CD14-positive monocyte (primary cell): ENCODE results near the gene RNF19B. TPM values are rescaled to one million over a fixed set of nuclear protein-coding genes. Genes with fewer than 3 reads are reported as not detected.

ENCODE experiments used
- DNase-seq, 3 donors: peaks; one replicate each; pipeline ENCODE4 v3.0.0-alpha.2; 2011 to 2022
- H2AFZ ChIP-seq: 2 replicates; pipeline ENCODE4 v1.6.0; 2012; ENCODE audit warnings: mild to moderate bottlenecking, low read depth, low read length, inconsistent platforms; ENCODE audit not compliant: insufficient read depth, poor library complexity, severe bottlenecking
- H3K27ac ChIP-seq, 2 donors: 1 replicate in 1 of 2; 2 replicates in 1 of 2; pipeline ENCODE4 v1.5.1; 2012 to 2013; ENCODE audit warnings: low read length in 2 of 2, control low read depth in 1 of 2, inconsistent platforms in 1 of 2, low read depth in 1 of 2, mild to moderate bottlenecking in 1 of 2
- H3K27me3 ChIP-seq, 2 donors: one replicate each; pipeline versions ENCODE4 v1.6.0 to v1.6.1; 2011 to 2013; ENCODE audit warnings: low read length in 2 of 2; ENCODE audit not compliant: control insufficient read depth in 2 of 2, insufficient read depth in 2 of 2
- H3K36me3 ChIP-seq, 2 donors: replicated peaks in 1 of 2; 1 replicate in 1 of 2; 2 replicates in 1 of 2; pipeline versions ENCODE4 v1.5.1 to v1.6.1; 2012 to 2013; ENCODE audit warnings: low read length in 2 of 2, control low read depth in 1 of 2, inconsistent platforms in 1 of 2, mild to moderate bottlenecking in 1 of 2; ENCODE audit not compliant: insufficient read depth in 2 of 2, control insufficient read depth in 1 of 2
- H3K4me1 ChIP-seq, 2 donors: 1 replicate in 1 of 2; 2 replicates in 1 of 2; pipeline versions ENCODE4 v1.5.1 to v1.6.1; 2012 to 2013; ENCODE audit warnings: low read length in 2 of 2, control low read depth in 1 of 2, inconsistent platforms in 1 of 2, mild to moderate bottlenecking in 1 of 2, moderate library complexity in 1 of 2; ENCODE audit not compliant: insufficient read depth in 2 of 2, control insufficient read depth in 1 of 2
- H3K4me2 ChIP-seq: replicated peaks from 2 replicates; pipeline ENCODE3; 2012; ENCODE audit warnings: low read length, moderate library complexity, mild to moderate bottlenecking; ENCODE audit not compliant: poor library complexity, severe bottlenecking; ENCODE audit errors: extremely low read depth
- H3K4me3 ChIP-seq, 3 experiments: fragments of 200-600 bp in 1 of 3; sonication (generic) in 1 of 3; replicated peaks in 1 of 3; 1 replicate in 2 of 3; 2 replicates in 1 of 3; pipeline ENCODE4 v1.5.1; 2011 to 2013; ENCODE audit warnings: low read length in 3 of 3, mild to moderate bottlenecking in 3 of 3, control low read depth in 2 of 3, low read depth in 2 of 3, inconsistent platforms in 1 of 3, moderate library complexity in 1 of 3
- H3K79me2 ChIP-seq: 2 replicates; pipeline ENCODE4 v1.6.0; 2012; ENCODE audit warnings: mild to moderate bottlenecking, control low read depth, inconsistent platforms, low read length, moderate library complexity; ENCODE audit not compliant: insufficient read depth
- H3K9ac ChIP-seq: 2 replicates; pipeline ENCODE4 v1.6.0; 2017; ENCODE audit warnings: low read length, mild to moderate bottlenecking; ENCODE audit not compliant: insufficient read depth, poor library complexity, severe bottlenecking
- H3K9me3 ChIP-seq, 2 donors: replicated peaks in 1 of 2; 1 replicate in 1 of 2; 2 replicates in 1 of 2; pipeline versions ENCODE4 v1.5.1 to v1.6.1; 2012 to 2013; ENCODE audit warnings: low read length in 2 of 2, control low read depth in 1 of 2; ENCODE audit not compliant: control insufficient read depth in 1 of 2, insufficient read depth in 1 of 2
- H4K20me1 ChIP-seq: 2 replicates; pipeline ENCODE4 v1.6.0; 2012; ENCODE audit warnings: mild to moderate bottlenecking, low read length, control low read depth, moderate library complexity; ENCODE audit not compliant: insufficient read depth
- H3K27ac Mint-ChIP-seq, 7 donors: one replicate each; pipeline ENCODE4 v1.8.0; 2020; ENCODE audit warnings: mild to moderate bottlenecking in 7 of 7, mixed read lengths in 7 of 7, moderate library complexity in 6 of 7, inconsistent platforms in 2 of 7
- H3K27me3 Mint-ChIP-seq, 3 donors: one replicate each; pipeline ENCODE4 v1.8.0; 2021 to 2022; ENCODE audit warnings: low read depth in 3 of 3, mild to moderate bottlenecking in 3 of 3, mixed read lengths in 3 of 3, moderate library complexity in 3 of 3, inconsistent platforms in 1 of 3
- H3K36me3 Mint-ChIP-seq, 2 donors: one replicate each; pipeline ENCODE4 v1.8.0; 2020; ENCODE audit warnings: mixed read lengths in 2 of 2, inconsistent platforms in 1 of 2, mild to moderate bottlenecking in 1 of 2
- H3K4me1 Mint-ChIP-seq: one replicate; pipeline ENCODE4 v1.8.0; 2020; ENCODE audit warnings: mild to moderate bottlenecking, mixed read lengths
- H3K4me3 Mint-ChIP-seq, 2 donors: one replicate each; pipeline ENCODE4 v1.8.0; 2020; ENCODE audit warnings: mild to moderate bottlenecking in 2 of 2, mixed read lengths in 2 of 2, moderate library complexity in 1 of 2
- H3K9me3 Mint-ChIP-seq, 7 donors: one replicate each; pipeline ENCODE4 v1.8.0; 2020 to 2022; ENCODE audit warnings: mixed read lengths in 7 of 7, mild to moderate bottlenecking in 6 of 7, moderate library complexity in 6 of 7, inconsistent platforms in 2 of 7
- CTCF ChIP-seq: fragments of 200-600 bp; IDR thresholded peaks from one replicate; pipeline ENCODE4 v1.8.0; 2022; ENCODE audit warnings: antibody characterized with exemption, mild to moderate bottlenecking
- WGBS: methylation state at CpG from one replicate; pipeline ENCODE4 v1.1.5; 2013; ENCODE audit warnings: missing lambda C conversion rate; ENCODE audit not compliant: insufficient coverage; 5-methylcytosine and 5-hydroxymethylcytosine counted together
- intact Hi-C, 2 donors: fragments of 100-400 bp; cut with micrococcal nuclease; formaldehyde crosslinking; loops; one replicate each; pipeline versions ENCODE4 v1.15.0 to v1.15.1; 2023
- polyA plus RNA-seq, 3 donors: library from polyadenylated mRNA; depleted of rRNA in 1 of 3; unstranded in 2 of 3; stranded (reverse) in 1 of 3; fragments of 300-500 nt in 2 of 3; fragments of >200 nt in 1 of 3; fragmentation: Illumina TruSeq in 2 of 3; gene quantifications; 1 replicate in 2 of 3; 2 replicates in 1 of 3; pipeline ENCODE4 v1.2.3, GENCODE V29; 2012 to 2021

The RNF19B gene
- polyA plus RNA-seq, 3 donors: 4.1 to 106 (median 5.8) TPM

- no peaks in the 10 kb centered on the region for H4K20me1 ChIP-seq
- H3K36me3 ChIP-seq: peaks cover 7 to 39% of the 10 kb centered on the region in 2 donors
- no peak overlapping the region for H3K4me3 ChIP-seq
- H3K79me2 ChIP-seq: peaks cover 10% of the 10 kb centered on the region
- H2AFZ ChIP-seq: no peak overlapping the region
- peak overlapping the region in 1 of 2 donors; percentile 1 for H3K27ac ChIP-seq
- peaks cover 9 to 12% of the 10 kb centered on the region in 2 donors for H3K4me1 ChIP-seq
- H3K27me3 ChIP-seq: no peaks in the 10 kb centered on the region
- intact Hi-C loops: loop anchor here in 1 of 2 donors (10.0 kb wide), 1 partner anchor 51 kb away; no protein-coding TSS in a partner anchor
- Mint-ChIP-seq H3K4me1 (peaks cover 43% of the 10 kb centered on the region), H3K9me3 (no peaks in the 10 kb centered on the region), H3K27ac (no peak overlapping the region), H3K36me3 (peaks cover 35 to 45% of the 10 kb centered on the region in 2 donors), H3K4me3 (no peak overlapping the region), H3K27me3 (no peaks in the 10 kb centered on the region)
- H3K4me2 ChIP-seq: no peak overlapping the region
- no peak for TF ChIP-seq CTCF
- 100% methylated on average over 1 of the region's 4 CpGs for WGBS
- H3K9me3 ChIP-seq: no peaks in the 10 kb centered on the region
- no peak for DNase-seq
- H3K9ac ChIP-seq: no peak overlapping the region
Observed at GRCh38 chr1:33003657-33004056, 39.0 kb upstream of the RNF19B start.

DNA sequence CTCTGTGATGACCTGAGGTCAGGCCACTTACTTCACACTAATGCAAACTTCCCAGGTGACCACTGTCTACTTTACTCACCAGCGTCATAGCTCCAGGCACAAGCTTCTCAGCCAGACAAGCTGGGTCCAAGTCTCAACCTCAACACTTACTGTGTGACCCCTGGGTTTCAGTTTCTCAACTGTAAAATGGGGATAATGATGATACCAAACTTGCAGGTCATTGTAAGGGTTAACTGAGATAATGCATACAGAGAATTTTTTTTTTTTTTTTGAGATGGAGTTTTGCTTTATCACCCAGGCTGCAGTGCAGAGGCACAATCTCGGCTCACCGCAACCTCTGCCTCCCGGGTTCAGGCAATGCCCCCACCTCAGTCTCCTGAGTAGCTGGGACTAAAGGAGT lies 37.4 kb upstream of the RNF19B start:
- intact Hi-C loops: loop anchor here in 1 of 2 donors (10.0 kb wide), 1 partner anchor 53 kb away; no protein-coding TSS in a partner anchor
- H3K27ac Mint-ChIP-seq: no peak overlapping the region
- peaks cover 53% of the 10 kb centered on the region for H3K4me1 Mint-ChIP-seq

More for the DNA sequence above, 37.4 kb upstream of the RNF19B start:
- H3K9me3 ChIP-seq: no peaks in the 10 kb centered on the region
- no peak for TF ChIP-seq CTCF
- Mint-ChIP-seq H3K4me3 (no peak overlapping the region), H3K9me3 (peaks cover 0 to 1% (median 0%) of the 10 kb centered on the region in 7 donors), H3K36me3 (peaks cover 20 to 31% of the 10 kb centered on the region in 2 donors), H3K27me3 (no peaks in the 10 kb centered on the region)
- DNase-seq: no peak
- H3K79me2 ChIP-seq: peaks cover 11% of the 10 kb centered on the region
- H4K20me1 ChIP-seq: no peaks in the 10 kb centered on the region
- H2AFZ ChIP-seq: no peak overlapping the region
- peaks cover 0 to 24% of the 10 kb centered on the region in 2 donors for H3K36me3 ChIP-seq
- H3K9ac ChIP-seq: no peak overlapping the region
- no peak overlapping the region for H3K4me3 ChIP-seq
- no peaks in the 10 kb centered on the region for H3K27me3 ChIP-seq
- peaks cover 25% of the 10 kb centered on the region in 2 donors for H3K4me1 ChIP-seq
- no peak overlapping the region for H3K4me2 ChIP-seq
- H3K27ac ChIP-seq: no peak overlapping the region
- WGBS: 95% methylated on average over 3 of the region's 4 CpGs
